Glutamatergic neuron (in vitro differentiated cells): ENCODE measurements around the gene TIRAP. TPM values are rescaled to one million over a fixed set of nuclear protein-coding genes. Genes with fewer than 3 reads are reported as not detected.

Experiments used
- DNase-seq: peaks from one replicate; pipeline ENCODE4 v3.0.0; 2022
- H3K27ac Mint-ChIP-seq: one replicate; pipeline ENCODE4 v1.8.0; 2020; ENCODE audit warnings: mild to moderate bottlenecking, mixed read lengths, inconsistent platforms; ENCODE audit not compliant: unreplicated experiment
- H3K27me3 Mint-ChIP-seq: one replicate; pipeline ENCODE4 v1.8.0; 2020; ENCODE audit warnings: mild to moderate bottlenecking, moderate library complexity, mixed read lengths, inconsistent platforms; ENCODE audit not compliant: unreplicated experiment
- H3K36me3 Mint-ChIP-seq: one replicate; pipeline ENCODE4 v1.8.0; 2020; ENCODE audit warnings: mild to moderate bottlenecking, mixed read lengths, inconsistent platforms; ENCODE audit not compliant: unreplicated experiment
- H3K4me1 Mint-ChIP-seq: one replicate; pipeline ENCODE4 v1.8.0; 2020; ENCODE audit warnings: mild to moderate bottlenecking, low read depth, mixed read lengths, inconsistent platforms; ENCODE audit not compliant: unreplicated experiment
- H3K4me3 Mint-ChIP-seq: one replicate; pipeline ENCODE4 v1.8.0; 2020; ENCODE audit warnings: mild to moderate bottlenecking, mixed read lengths, inconsistent platforms; ENCODE audit not compliant: unreplicated experiment
- H3K9me3 Mint-ChIP-seq: one replicate; pipeline ENCODE4 v1.8.0; 2020; ENCODE audit warnings: mild to moderate bottlenecking, moderate library complexity, mixed read lengths, inconsistent platforms; ENCODE audit not compliant: unreplicated experiment
- CTCF ChIP-seq: fragments of 200-600 bp; sonication (generic); IDR thresholded peaks from one replicate; pipeline ENCODE4 v1.5.0; 2021; ENCODE audit not compliant: partially characterized antibody, unreplicated experiment
- total RNA-seq: library from RNA; stranded (reverse); fragmentation: NEBNext Ultra II Directional; extraction: Animal tissue kit (Norgen Biotek cat#: 25700); gene quantifications from one replicate; pipeline ENCODE4 v1.2.1, GENCODE V29; 2021; ENCODE audit not compliant: unreplicated experiment

TIRAP gene
- total RNA-seq, 1 donor from 2014 or later = 8.2 TPM

GRCh38 chr11:126336138-126336541 is 53.2 kb downstream of the TIRAP start:
- peaks cover 20% of the 10 kb centered on the region for H3K4me1 Mint-ChIP-seq
- H3K4me3 Mint-ChIP-seq = no peak overlapping the region
- no peak for DNase-seq
- H3K36me3 Mint-ChIP-seq = no peaks in the 10 kb centered on the region
- no peak overlapping the region for H3K27ac Mint-ChIP-seq
- no peak for TF ChIP-seq CTCF
- peaks cover 12% of the 10 kb centered on the region for H3K27me3 Mint-ChIP-seq
- H3K9me3 Mint-ChIP-seq = peaks cover 8% of the 10 kb centered on the region

DNA sequence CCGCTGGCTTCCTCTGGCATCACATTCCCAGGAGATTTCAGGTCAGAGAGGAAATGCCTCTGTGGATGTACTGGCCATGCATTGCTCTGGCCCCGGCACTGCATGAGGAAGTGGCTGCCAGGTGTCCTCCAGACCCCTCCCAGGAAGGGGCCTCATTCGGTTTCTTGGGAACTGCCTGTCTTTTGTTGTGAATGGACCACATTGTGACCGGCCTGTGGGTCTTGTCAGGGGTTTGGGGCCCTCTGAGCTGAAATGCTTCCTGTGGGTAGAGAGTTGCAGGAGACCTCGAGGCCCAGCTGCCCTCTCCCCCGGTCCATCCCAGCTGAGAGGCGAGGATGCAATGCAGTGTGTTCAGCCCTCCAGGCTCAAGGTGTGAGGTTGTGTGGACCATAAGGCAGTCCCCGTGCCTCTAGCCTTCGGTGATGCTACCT is 53.8 kb downstream of the TIRAP start:
- no peak for DNase-seq
- peaks cover 8% of the 10 kb centered on the region for H3K9me3 Mint-ChIP-seq
- no peak for TF ChIP-seq CTCF
- H3K27me3 Mint-ChIP-seq = peaks cover 12% of the 10 kb centered on the region
- peaks cover 20% of the 10 kb centered on the region for H3K4me1 Mint-ChIP-seq
- no peak overlapping the region for H3K27ac Mint-ChIP-seq
- no peak overlapping the region for H3K4me3 Mint-ChIP-seq
- H3K36me3 Mint-ChIP-seq = no peaks in the 10 kb centered on the region

GRCh38 chr11:126337126-126337473 is 54.2 kb downstream of the TIRAP start:
- Mint-ChIP-seq H3K9me3 (peaks cover 8% of the 10 kb centered on the region), H3K4me3 (no peak overlapping the region), H3K27me3 (peaks cover 12% of the 10 kb centered on the region), H3K36me3 (no peaks in the 10 kb centered on the region), H3K27ac (no peak overlapping the region), H3K4me1 (peaks cover 20% of the 10 kb centered on the region)
- TF ChIP-seq CTCF = no peak
- no peak for DNase-seq

DNA sequence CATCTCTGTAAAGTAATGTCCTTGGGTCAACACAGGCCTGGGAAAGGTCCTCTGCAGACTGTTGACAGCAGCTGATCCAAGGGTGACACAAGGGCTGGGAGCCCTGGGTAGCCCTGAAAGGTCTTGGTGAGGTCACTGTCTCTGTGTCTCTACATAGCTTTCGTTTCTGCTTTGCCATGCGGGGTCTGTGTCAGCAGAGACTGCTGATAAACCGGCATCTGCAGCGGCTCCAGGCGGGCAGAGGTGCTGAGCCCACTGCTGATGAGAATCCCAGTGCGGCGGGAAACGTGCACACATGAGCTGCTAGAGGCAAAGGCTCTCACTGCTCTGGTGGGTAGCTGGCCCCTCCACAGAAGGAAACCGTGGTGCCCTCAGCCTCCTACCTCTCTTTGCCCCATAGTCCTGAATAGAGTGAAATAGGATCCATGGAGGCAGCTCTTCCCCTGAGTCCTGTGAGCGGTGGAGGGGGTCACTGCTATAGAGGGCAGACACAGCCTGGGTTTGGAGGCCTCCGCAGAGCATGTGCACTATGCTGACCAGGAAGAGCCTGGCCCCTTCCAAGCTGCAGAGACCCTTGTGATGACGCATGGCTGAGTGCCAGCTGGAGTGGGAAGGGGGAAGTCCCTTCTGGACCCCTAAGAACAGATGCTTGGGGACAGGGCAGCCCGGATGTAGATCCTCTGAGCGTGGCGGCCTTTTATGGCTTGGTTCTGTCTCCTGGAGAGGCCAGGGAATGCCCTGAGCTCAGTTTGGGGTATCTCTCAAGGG is 54.8 kb downstream of the TIRAP start:
- no peak overlapping the region for H3K4me3 Mint-ChIP-seq
- H3K27ac Mint-ChIP-seq = no peak overlapping the region
- H3K27me3 Mint-ChIP-seq = peaks cover 10% of the 10 kb centered on the region
- H3K4me1 Mint-ChIP-seq = peaks cover 20% of the 10 kb centered on the region
- peaks cover 8% of the 10 kb centered on the region for H3K9me3 Mint-ChIP-seq
- no peak for DNase-seq
- no peaks in the 10 kb centered on the region for H3K36me3 Mint-ChIP-seq
- no peak for TF ChIP-seq CTCF

DNA sequence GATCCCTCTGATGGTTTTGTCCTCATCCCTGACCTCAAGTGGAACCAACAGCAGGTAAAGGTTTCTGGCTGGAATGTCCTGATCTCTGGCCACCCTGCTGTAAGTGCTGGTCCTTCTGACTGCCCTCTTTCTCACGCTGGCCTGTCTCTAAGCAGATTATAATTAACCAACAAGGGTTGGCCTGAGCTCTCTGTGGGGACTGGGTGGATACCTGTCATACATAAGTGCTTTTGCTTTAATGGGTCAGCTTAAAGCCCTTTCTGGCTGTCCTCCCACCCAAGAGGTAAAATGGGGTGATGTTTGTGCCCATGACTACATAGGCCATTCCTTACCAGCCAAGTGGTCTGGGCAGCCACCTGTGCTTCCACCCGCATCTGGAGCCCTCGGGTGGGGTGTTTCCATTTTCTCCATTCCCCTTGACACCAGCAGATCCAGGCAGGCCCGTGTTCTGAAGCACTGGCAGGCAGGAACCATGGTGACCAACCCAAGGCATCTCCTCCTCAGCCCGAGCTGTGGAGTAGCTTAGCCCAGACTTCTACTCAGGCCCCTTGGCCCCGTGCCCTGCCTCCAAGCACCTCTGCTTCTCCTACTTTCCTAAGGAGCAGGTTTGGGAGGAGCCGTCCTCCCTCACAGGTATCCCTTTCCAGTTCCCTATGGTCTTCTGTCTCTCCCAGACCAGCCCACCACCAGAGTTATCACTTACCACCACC is 55.6 kb downstream of the TIRAP start:
- DNase-seq = no peak
- H3K4me1 Mint-ChIP-seq = peaks cover 20% of the 10 kb centered on the region
- peaks cover 8% of the 10 kb centered on the region for H3K9me3 Mint-ChIP-seq
- no peak for TF ChIP-seq CTCF
- peak overlapping the region; percentile 36 for H3K27ac Mint-ChIP-seq
- H3K4me3 Mint-ChIP-seq = peak overlapping the region; percentile 26
- peaks cover 2% of the 10 kb centered on the region for H3K36me3 Mint-ChIP-seq
- H3K27me3 Mint-ChIP-seq = peaks cover 10% of the 10 kb centered on the region
